Gastroesophageal sphincter (tissue), 4 donors: Measurements from ENCODE around the gene PERP. TPM values are rescaled to one million over a fixed set of nuclear protein-coding genes. Genes with fewer than 3 reads are reported as not detected.
A peak's percentile ranks its signal among the peaks of the same experiment; 100 is the strongest.

ENCODE experiments used
- ATAC-seq: fragments of 150-250 bp; one replicate; pipeline ENCODE4 v1.9.1; 2016; ENCODE audit warnings: mild to moderate bottlenecking, moderate library complexity
- H3K27ac ChIP-seq, 4 donors: fragments of 200-600 bp; sonication (generic) in 3 of 4; 1 replicate in 3 of 4; 2 replicates in 1 of 4; pipeline ENCODE4 v1.5.1; 2016 to 2019
- H3K27me3 ChIP-seq: fragments of 200-600 bp; sonication (generic); one replicate; pipeline ENCODE4 v1.5.1; 2019
- H3K36me3 ChIP-seq, 2 donors: fragments of 200-600 bp; sonication (generic); one replicate each; pipeline ENCODE4 v1.5.1; 2019; ENCODE audit warnings: control low read depth in 1 of 2
- H3K4me1 ChIP-seq, 3 donors: fragments of 200-600 bp; sonication (generic); 1 replicate in 2 of 3; 2 replicates in 1 of 3; pipeline ENCODE4 v1.5.1; 2016 to 2019; ENCODE audit warnings: control low read depth in 2 of 3
- H3K4me3 ChIP-seq, 2 donors: fragments of 200-600 bp; sonication (generic); one replicate each; pipeline ENCODE4 v1.5.1; 2019; ENCODE audit warnings: mild to moderate bottlenecking in 1 of 2, moderate library complexity in 1 of 2
- H3K9me3 ChIP-seq, 3 donors: fragments of 200-600 bp; sonication (generic); one replicate each; pipeline ENCODE4 v1.5.1; 2017 to 2019; ENCODE audit warnings: control low read depth in 2 of 3
- CTCF ChIP-seq, 4 experiments: fragments of 200-600 bp in 2 of 4; fragments of 450-650 bp in 2 of 4; sonication (generic) in 1 of 4; IDR thresholded peaks; one replicate each; pipeline ENCODE4 v1.5.1; 2017 to 2019; ENCODE audit warnings: antibody characterized with exemption in 4 of 4, mild to moderate bottlenecking in 2 of 4, moderate library complexity in 2 of 4
- EP300 ChIP-seq: sonication (generic); formaldehyde crosslinking; IDR thresholded peaks from one replicate; pipeline ENCODE4 v1.6.1; 2017; ENCODE audit warnings: antibody characterized with exemption, mild to moderate bottlenecking
- POLR2A ChIP-seq, 2 donors: fragments of 450-650 bp; IDR thresholded peaks; one replicate each; pipeline ENCODE4 v1.6.1; 2017; ENCODE audit warnings: antibody characterized with exemption in 2 of 2, mild to moderate bottlenecking in 2 of 2, moderate library complexity in 1 of 2
- POLR2AphosphoS5 ChIP-seq: sonication (generic); formaldehyde crosslinking; IDR thresholded peaks from one replicate; pipeline ENCODE4 v1.6.1; 2017; ENCODE audit warnings: antibody characterized with exemption
- WGBS, 2 donors: methylation state at CpG; one replicate each; pipeline ENCODE4 v1.1.5; 2018; ENCODE audit warnings: low coverage in 1 of 2; 5-methylcytosine and 5-hydroxymethylcytosine counted together
- total RNA-seq, 4 donors: library from RNA; depleted of rRNA; stranded (reverse); fragments of >200 nt; gene quantifications; one replicate each; pipeline ENCODE4 v1.1.0, GENCODE V29; 2016

Gene PERP
- total RNA-seq, 4 donors from 2014 or later, result 20.7 to 155 (median 60.6) TPM

- Histone ChIP-seq H3K36me3 (no peaks in the 10 kb centered on the region), H3K4me1 (no peaks in the 10 kb centered on the region), H3K27ac (no peak overlapping the region), H3K27me3 (peaks cover 12% of the 10 kb centered on the region), H3K9me3 (no peaks in the 10 kb centered on the region), H3K4me3 (no peak overlapping the region)
- no peak for TF ChIP-seq POLR2AphosphoS5
- TF ChIP-seq POLR2A (IDR thresholded peaks at IDR 0.05), result no peak
- ATAC-seq, result no peak
- WGBS, 2 donors, result 47 to 81% methylated on average over 8 of the region's 8 CpGs
These were observed 10.2 kb upstream of the PERP start for GRCh38 chr6:138117376-138117914.

GRCh38 chr6:138116661-138116999 is 9.4 kb upstream of the PERP start:
- WGBS, 2 donors, result 54 to 63% methylated on average over 2 to 3 of the region's 3 CpGs
- no peak for TF ChIP-seq EP300
- no peak for TF ChIP-seq POLR2A (IDR thresholded peaks at IDR 0.05)
- no peak for TF ChIP-seq CTCF (IDR thresholded peaks at IDR 0.05)
- Histone ChIP-seq H3K4me3 (no peak overlapping the region), H3K36me3 (no peaks in the 10 kb centered on the region), H3K4me1 (no peaks in the 10 kb centered on the region), H3K27me3 (peaks cover 12% of the 10 kb centered on the region), H3K9me3 (no peaks in the 10 kb centered on the region), H3K27ac (no peak overlapping the region)
- ATAC-seq, result no peak

GRCh38 chr6:138115877-138116660 is 8.8 kb upstream of the PERP start:
- Histone ChIP-seq H3K27ac (no peak overlapping the region), H3K27me3 (peaks cover 12% of the 10 kb centered on the region), H3K4me1 (no peaks in the 10 kb centered on the region), H3K9me3 (no peaks in the 10 kb centered on the region), H3K36me3 (no peaks in the 10 kb centered on the region), H3K4me3 (no peak overlapping the region)
- peak; percentile 69 for ATAC-seq
- no peak for TF ChIP-seq EP300
- no peak for TF ChIP-seq POLR2AphosphoS5
- peak; percentile 66 to 80 (median 74) for TF ChIP-seq CTCF (IDR thresholded peaks at IDR 0.05)
- no peak for TF ChIP-seq POLR2A (IDR thresholded peaks at IDR 0.05)
- WGBS, 2 donors, result 2 to 23% methylated on average over 10 to 13 of the region's 13 CpGs

GRCh38 chr6:138115201-138115600 is 8.0 kb upstream of the PERP start:
- H3K9me3 ChIP-seq, result no peaks in the 10 kb centered on the region
- peaks cover 12% of the 10 kb centered on the region for H3K27me3 ChIP-seq
- TF ChIP-seq CTCF (IDR thresholded peaks at IDR 0.05), result no peak
- no peak for TF ChIP-seq POLR2AphosphoS5
- no peak for TF ChIP-seq POLR2A (IDR thresholded peaks at IDR 0.05)
- TF ChIP-seq EP300, result no peak
- H3K4me3 ChIP-seq, result no peak overlapping the region
- 51 to 59% methylated on average over 6 to 7 of the region's 7 CpGs for WGBS, 2 donors
- no peak overlapping the region for H3K27ac ChIP-seq
- ATAC-seq, result no peak
- H3K36me3 ChIP-seq, result no peaks in the 10 kb centered on the region
- no peaks in the 10 kb centered on the region for H3K4me1 ChIP-seq

- TF ChIP-seq EP300 (no peak), POLR2AphosphoS5 (no peak), POLR2A (IDR thresholded peaks at IDR 0.05) (no peak), CTCF (IDR thresholded peaks at IDR 0.05) (no peak)
- Histone ChIP-seq H3K27me3 (peaks cover 12% of the 10 kb centered on the region), H3K36me3 (no peaks in the 10 kb centered on the region), H3K4me3 (no peak overlapping the region), H3K9me3 (no peaks in the 10 kb centered on the region), H3K4me1 (peaks cover 0 to 6% (median 0%) of the 10 kb centered on the region in 3 donors), H3K27ac (no peak overlapping the region)
- ATAC-seq, result no peak
- 59 to 86% methylated on average over 2 to 3 of the region's 3 CpGs for WGBS, 2 donors
These were observed 6.5 kb upstream of the PERP start for GRCh38 chr6:138113588-138114210.
